MM.1S (cell line): ENCODE measurements around the gene GPER1.

Experiments used
- CTCF ChIP-seq: fragments of 300-600 bp; sonication (generic); IDR thresholded peaks from 2 replicates; pipeline ENCODE4 v1.5.1; 2016; ENCODE audit warnings: antibody characterized with exemption, low read length, mixed read lengths
- EZH2phosphoT487 ChIP-seq: fragments of 300-600 bp; sonication (generic); IDR thresholded peaks from 2 replicates; pipeline ENCODE4 v1.6.1; 2018; ENCODE audit warnings: antibody characterized with exemption, low read length

GRCh38 chr7:1122832-1123501 is 35.1 kb downstream of the GPER1 start:
- TF ChIP-seq EZH2phosphoT487 = no peak
- TF ChIP-seq CTCF = no peak
